ENCODE measurements around the gene IL9R. TPM values are rescaled to one million over a fixed set of nuclear protein-coding genes. Genes with fewer than 3 reads are reported as not detected.
A peak's percentile ranks its signal among the peaks of the same experiment; 100 is the strongest.

Gene IL9R
- total and polyA plus RNA-seq, 10 of the 15 experiments (the other 5 are each of a cell fraction or from before 2014, with no cell fraction given), result 0.47 to 5.9 (median 2.4) TPM

GRCh38 chrX:155962906-155963305 is 34.6 kb upstream of the IL9R start (continued):
- TF ChIP-seq SKIL (IDR thresholded peaks at IDR 0.05; ENCODE audit: low read depth, poor library complexity, severe bottlenecking) (no peak), IRF4 (IDR thresholded peaks at IDR 0.05; ENCODE audit: low read depth, low read length) (no peak), ZSCAN29 (IDR thresholded peaks at IDR 0.05) (no peak), IKZF2 (IDR thresholded peaks at IDR 0.05) (no peak), SPI1 (IDR thresholded peaks at IDR 0.05; ENCODE audit: borderline replicate concordance, insufficient read depth, low read depth, low read length) (no peak)

GRCh38 chrX:155966876-155967275 is 30.6 kb upstream of the IL9R start:
- no peaks in the 10 kb centered on the region for H3K27me3 ChIP-seq (replicated peaks in 1 of 2; ENCODE audit: control insufficient read depth in 2 of 2, insufficient read depth in 2 of 2, low read length in 1 of 2)
- DNase-seq (ENCODE audit: low read depth, low spot score) (peak; percentile 12), ATAC-seq (peak; percentile 85), FAIRE-seq (no peak)
- ChIA-PET SMC1A (ENCODE audit: uncharacterized antibody, unreplicated experiment) (no interaction called here), POLR2A (no interaction called here), RAD21 (ENCODE audit: unreplicated experiment) (no interaction called here), CTCF (no interaction called here)
- intact Hi-C loops (cut with micrococcal nuclease; ENCODE audit: unreplicated experiment), result no loop called here
- H4K20me1 ChIP-seq (ENCODE audit: control insufficient read depth, insufficient read depth), result no peaks in the 10 kb centered on the region
- H3K36me3 ChIP-seq (ENCODE audit: control insufficient read depth in 2 of 2, insufficient read depth in 2 of 2, low read length in 1 of 2), result no peaks in the 10 kb centered on the region
- no peak overlapping the region for H2AFZ ChIP-seq (ENCODE audit: control insufficient read depth, low read depth, low read length)
- H3K4me3 ChIP-seq, result no peak overlapping the region
- in situ Hi-C loops (cut with MboI), result no loop called here
- no peaks in the 10 kb centered on the region for H3K79me2 ChIP-seq (ENCODE audit: control insufficient read depth, insufficient read depth, low read length)
- peaks cover 3% of the 10 kb centered on the region; the same call in 1 of the 3 replicates for H3K9me3 ChIP-seq (replicated peaks; ENCODE audit: control insufficient read depth, insufficient read depth, low read length)
- H3K9ac ChIP-seq (ENCODE audit: control insufficient read depth, insufficient read depth, low read length), result no peak overlapping the region
- no peak overlapping the region for H3K4me2 ChIP-seq (ENCODE audit: control insufficient read depth, insufficient read depth)
- WGBS (ENCODE audit: insufficient coverage, insufficient replicate concordance, low lambda C conversion rate, missing lambda C conversion rate), result 30% methylated on average over 8 of the region's 8 CpGs
- H3K27ac ChIP-seq (ENCODE audit: control insufficient read depth, insufficient read depth), result no peak overlapping the region
- no TSS peak for BruUV-seq (replicated peaks)
- H3K4me1 ChIP-seq (ENCODE audit: control insufficient read depth, insufficient read depth, low read length), result no peaks in the 10 kb centered on the region
- peak; percentile 51 to 88 (median 54) for TF ChIP-seq CTCF (IDR thresholded peaks at IDR 0.05 in 2 of 3, conservative IDR thresholded peaks at IDR 0.05 in 1 of 3; ENCODE audit: control insufficient read depth in 2 of 3, extremely low read depth in 1 of 3, insufficient read depth in 1 of 3, low read depth in 3 of 3, low read length in 3 of 3)
- TF ChIP-seq PML (IDR thresholded peaks at IDR 0.05; ENCODE audit: low read length), result no peak
- no peak for TF ChIP-seq HSF1 (IDR thresholded peaks at IDR 0.05; ENCODE audit: low read depth, low read length)
- TF ChIP-seq HDAC2 (IDR thresholded peaks at IDR 0.05), result no peak
- TF ChIP-seq PRDM15 (CRISPR knock-in tag; IDR thresholded peaks at IDR 0.05), result no peak
- peak; percentile 79 for TF ChIP-seq RAD21 (IDR thresholded peaks at IDR 0.05; ENCODE audit: insufficient read depth, low read depth, low read length)
- TF ChIP-seq POLR2AphosphoS5 (IDR thresholded peaks at IDR 0.05; ENCODE audit: low read length), result no peak
- no peak for TF ChIP-seq TARDBP (IDR thresholded peaks at IDR 0.05; ENCODE audit: borderline replicate concordance)
- TF ChIP-seq SMC3 (IDR thresholded peaks at IDR 0.05; ENCODE audit: borderline replicate concordance, low read length), result peak; percentile 67; the same call in 1 of the 2 replicates

All from GM12878 (cell line).